ENCODE results near the gene ZNF652.

The ZNF652 gene

DNA sequence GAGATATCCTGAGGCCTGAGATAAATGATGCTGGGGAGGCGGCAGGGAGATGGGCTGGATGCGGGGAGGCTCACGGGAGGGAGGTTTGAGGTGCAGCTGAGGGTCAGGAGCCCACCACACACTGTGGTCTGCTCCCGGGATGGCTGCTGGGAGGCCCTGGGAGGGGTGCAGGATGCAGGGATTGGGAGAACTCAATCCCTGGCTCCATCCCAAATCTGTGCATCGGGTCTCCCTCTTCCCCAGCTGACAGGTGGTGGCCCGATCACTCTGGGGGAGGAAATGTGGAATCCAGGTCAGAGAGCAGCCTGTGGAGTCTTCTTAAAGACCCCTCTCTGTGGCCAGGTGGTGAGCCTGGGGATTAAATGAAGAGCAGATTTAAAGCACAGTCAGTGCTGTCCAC, 40.7 kb upstream of the ZNF652 start:
- Histone ChIP-seq H3K27ac (ENCODE audit: low read depth, low read length) (no peak overlapping the region), H4K12ac (ENCODE audit: low read depth, low read length) (no peak overlapping the region), H4K8ac (ENCODE audit: low read depth, low read length) (no peak overlapping the region), H3K4me3 (ENCODE audit: low read depth, low read length) (no peak overlapping the region), H4K91ac (ENCODE audit: low read depth, low read length) (no peak overlapping the region), H3K14ac (ENCODE audit: low read length) (no peak overlapping the region), H3K27me3 (ENCODE audit: insufficient read depth, low read length) (no peaks in the 10 kb centered on the region), H3K4me1 (ENCODE audit: control insufficient read depth in 1 of 2, insufficient read depth in 2 of 2, low read length in 2 of 2) (no peaks in the 10 kb centered on the region), H3K79me2 (ENCODE audit: control insufficient read depth, insufficient read depth, low read length, poor library complexity) (no peaks in the 10 kb centered on the region), H2BK5ac (ENCODE audit: low read depth, low read length, poor library complexity) (no peak overlapping the region), H2BK120ac (ENCODE audit: insufficient read depth, low read length, poor library complexity) (no peak overlapping the region), H3K4ac (ENCODE audit: low read depth, low read length) (no peak overlapping the region), H3K79me1 (ENCODE audit: low read length) (no peaks in the 10 kb centered on the region), H3K23ac (ENCODE audit: low read length) (no peak overlapping the region), H3K18ac (ENCODE audit: low read length) (no peak overlapping the region), H3K9ac (ENCODE audit: low read length) (no peak overlapping the region), H3K36me3 (ENCODE audit: control insufficient read depth in 1 of 2, insufficient read depth in 2 of 2, low read length in 2 of 2) (peaks cover 29 to 44% of the 10 kb centered on the region in 2 experiments), H2BK12ac (ENCODE audit: low read length) (no peak overlapping the region), H2AFZ (ENCODE audit: insufficient read depth, low read length, poor library complexity) (no peak overlapping the region), H2AK5ac (ENCODE audit: low read length) (no peak overlapping the region), H3K4me2 (ENCODE audit: low read length) (no peak overlapping the region), H3K9me3 (ENCODE audit: insufficient read depth, low read depth, low read length) (no peaks in the 10 kb centered on the region)
- DNase-seq, result no peak
- no CpG with 5 or more reads among the region's 6 CpGs for WGBS (ENCODE audit: extremely low coverage, insufficient coverage, insufficient read length)

DNA sequence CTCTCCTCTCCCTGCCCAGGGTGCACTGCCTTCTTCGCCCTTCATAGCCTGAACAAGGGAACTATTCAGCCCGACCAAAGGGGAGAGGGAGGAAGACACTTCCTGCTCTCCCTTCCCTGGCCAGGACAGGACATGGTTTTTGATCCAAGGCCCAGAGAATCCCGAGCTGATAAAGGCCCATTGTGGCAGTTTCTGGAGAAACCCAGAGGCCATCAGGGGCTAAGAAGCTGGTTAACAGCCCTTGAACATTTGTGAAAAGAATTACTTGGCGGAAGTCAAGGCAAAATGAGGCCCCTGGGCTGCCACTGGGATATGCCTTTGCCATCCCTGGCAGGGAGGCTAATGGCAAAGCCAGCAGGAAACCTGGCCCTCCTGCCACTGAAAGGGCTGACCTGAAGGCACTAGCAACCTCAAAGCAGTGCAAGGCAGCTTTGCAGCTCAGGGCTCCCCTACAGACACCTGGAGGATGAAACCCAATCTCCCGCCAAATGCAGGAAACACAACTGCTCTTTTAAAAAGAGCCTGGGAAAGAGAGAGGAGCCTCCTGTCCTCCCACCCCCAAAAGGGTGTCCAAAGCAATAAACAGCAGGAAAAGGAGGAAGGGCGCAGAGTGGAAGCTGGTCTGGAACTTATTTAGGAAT, 40.0 kb upstream of the ZNF652 start:
- WGBS (ENCODE audit: extremely low coverage, insufficient coverage, insufficient read length), result no CpG with 5 or more reads among the region's 6 CpGs
- Histone ChIP-seq H3K4me1 (ENCODE audit: control insufficient read depth in 1 of 2, insufficient read depth in 2 of 2, low read length in 2 of 2) (no peaks in the 10 kb centered on the region), H2AK5ac (ENCODE audit: low read length) (no peak overlapping the region), H4K8ac (ENCODE audit: low read depth, low read length) (no peak overlapping the region), H3K4me3 (ENCODE audit: low read depth, low read length) (no peak overlapping the region), H3K9ac (ENCODE audit: low read length) (no peak overlapping the region), H2BK120ac (ENCODE audit: insufficient read depth, low read length, poor library complexity) (no peak overlapping the region), H3K4me2 (ENCODE audit: low read length) (no peak overlapping the region), H2BK5ac (ENCODE audit: low read depth, low read length, poor library complexity) (no peak overlapping the region), H4K12ac (ENCODE audit: low read depth, low read length) (no peak overlapping the region), H3K14ac (ENCODE audit: low read length) (no peak overlapping the region), H3K79me1 (ENCODE audit: low read length) (no peaks in the 10 kb centered on the region), H2AFZ (ENCODE audit: insufficient read depth, low read length, poor library complexity) (no peak overlapping the region), H3K27ac (ENCODE audit: low read depth, low read length) (no peak overlapping the region), H2BK12ac (ENCODE audit: low read length) (no peak overlapping the region), H3K4ac (ENCODE audit: low read depth, low read length) (no peak overlapping the region), H4K91ac (ENCODE audit: low read depth, low read length) (no peak overlapping the region), H3K27me3 (ENCODE audit: insufficient read depth, low read length) (no peaks in the 10 kb centered on the region), H3K79me2 (ENCODE audit: control insufficient read depth, insufficient read depth, low read length, poor library complexity) (no peaks in the 10 kb centered on the region), H3K23ac (ENCODE audit: low read length) (no peak overlapping the region), H3K18ac (ENCODE audit: low read length) (no peak overlapping the region), H3K36me3 (ENCODE audit: control insufficient read depth in 1 of 2, insufficient read depth in 2 of 2, low read length in 2 of 2) (peaks cover 27 to 40% of the 10 kb centered on the region in 2 experiments), H3K9me3 (ENCODE audit: insufficient read depth, low read depth, low read length) (no peaks in the 10 kb centered on the region)
- no peak for DNase-seq

DNA sequence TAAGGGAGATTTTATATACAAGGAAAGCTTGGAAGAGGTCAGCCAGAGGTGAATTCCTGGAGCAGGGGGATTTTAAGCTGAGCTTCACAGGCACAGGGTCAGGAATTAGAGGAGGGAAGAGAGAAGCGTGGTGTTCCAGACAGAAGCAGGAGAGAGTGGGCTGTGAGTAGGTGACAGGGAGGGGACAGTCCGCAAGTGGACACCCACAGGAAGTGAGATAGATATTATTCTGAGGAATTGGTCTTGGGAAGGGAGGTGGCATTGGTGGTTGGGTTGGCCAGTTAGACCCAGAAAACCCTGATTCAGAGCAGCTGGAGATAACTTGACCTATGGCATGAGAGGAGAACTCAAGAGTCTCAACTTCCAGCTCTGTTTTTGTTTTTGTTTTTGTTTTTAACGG, 37.9 kb upstream of the ZNF652 start:
- no peak overlapping the region for H2AFZ ChIP-seq (ENCODE audit: insufficient read depth, low read length, poor library complexity)
- no peaks in the 10 kb centered on the region for H3K79me2 ChIP-seq (ENCODE audit: control insufficient read depth, insufficient read depth, low read length, poor library complexity)
- H3K14ac ChIP-seq (ENCODE audit: low read length), result no peak overlapping the region
- H3K4me2 ChIP-seq (ENCODE audit: low read length), result no peak overlapping the region
- no CpG with 5 or more reads among the region's 3 CpGs for WGBS (ENCODE audit: extremely low coverage, insufficient coverage, insufficient read length)
- H3K4me1 ChIP-seq (ENCODE audit: control insufficient read depth in 1 of 2, insufficient read depth in 2 of 2, low read length in 2 of 2), result no peaks in the 10 kb centered on the region
- H2BK12ac ChIP-seq (ENCODE audit: low read length), result no peak overlapping the region
- no peak overlapping the region for H3K18ac ChIP-seq (ENCODE audit: low read length)
- no peak overlapping the region for H3K27ac ChIP-seq (ENCODE audit: low read depth, low read length)
- no peak overlapping the region for H3K23ac ChIP-seq (ENCODE audit: low read length)
- H4K12ac ChIP-seq (ENCODE audit: low read depth, low read length), result no peak overlapping the region
- H3K9me3 ChIP-seq (ENCODE audit: insufficient read depth, low read depth, low read length), result no peaks in the 10 kb centered on the region
- H3K9ac ChIP-seq (ENCODE audit: low read length), result no peak overlapping the region
- no peak overlapping the region for H3K4ac ChIP-seq (ENCODE audit: low read depth, low read length)
- peaks cover 13 to 21% of the 10 kb centered on the region in 2 experiments for H3K36me3 ChIP-seq (ENCODE audit: control insufficient read depth in 1 of 2, insufficient read depth in 2 of 2, low read length in 2 of 2)
- H3K79me1 ChIP-seq (ENCODE audit: low read length), result no peaks in the 10 kb centered on the region
- no peak overlapping the region for H3K4me3 ChIP-seq (ENCODE audit: low read depth, low read length)
- no peak overlapping the region for H4K8ac ChIP-seq (ENCODE audit: low read depth, low read length)
- DNase-seq, result no peak
- no peak overlapping the region for H4K91ac ChIP-seq (ENCODE audit: low read depth, low read length)
- H3K27me3 ChIP-seq (ENCODE audit: insufficient read depth, low read length), result no peaks in the 10 kb centered on the region
- no peak overlapping the region for H2AK5ac ChIP-seq (ENCODE audit: low read length)
- no peak overlapping the region for H2BK120ac ChIP-seq (ENCODE audit: insufficient read depth, low read length, poor library complexity)
- H2BK5ac ChIP-seq (ENCODE audit: low read depth, low read length, poor library complexity), result no peak overlapping the region

DNA sequence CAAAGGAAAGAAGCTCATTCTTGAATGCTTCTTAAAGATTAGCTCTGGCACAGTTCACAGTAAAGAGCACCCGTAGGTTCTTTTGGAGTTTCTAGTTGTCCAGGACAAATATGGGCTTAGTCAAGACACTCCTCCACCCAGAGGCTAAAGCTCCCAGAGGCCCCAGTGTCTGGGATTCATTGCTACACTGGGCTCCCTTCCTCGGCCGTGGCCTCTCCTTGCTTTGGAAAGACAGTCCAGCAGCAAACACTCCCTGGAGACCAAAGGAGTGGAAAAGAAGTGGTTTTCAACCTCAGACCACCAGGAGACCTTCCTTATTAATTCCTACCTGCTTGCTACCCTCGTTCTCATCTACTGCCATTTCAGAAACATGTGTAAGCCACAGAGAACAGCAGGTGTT, 35.5 kb upstream of the ZNF652 start:
- H3K27me3 ChIP-seq (ENCODE audit: insufficient read depth, low read length), result no peaks in the 10 kb centered on the region
- no peak overlapping the region for H4K12ac ChIP-seq (ENCODE audit: low read depth, low read length)
- H3K79me1 ChIP-seq (ENCODE audit: low read length), result no peaks in the 10 kb centered on the region
- peaks cover 0 to under 1% of the 10 kb centered on the region in 2 experiments for H3K36me3 ChIP-seq (ENCODE audit: control insufficient read depth in 1 of 2, insufficient read depth in 2 of 2, low read length in 2 of 2)
- no peak overlapping the region for H2AFZ ChIP-seq (ENCODE audit: insufficient read depth, low read length, poor library complexity)
- H3K14ac ChIP-seq (ENCODE audit: low read length), result no peak overlapping the region
- H3K18ac ChIP-seq (ENCODE audit: low read length), result no peak overlapping the region
- no peaks in the 10 kb centered on the region for H3K9me3 ChIP-seq (ENCODE audit: insufficient read depth, low read depth, low read length)
- no peak overlapping the region for H2BK12ac ChIP-seq (ENCODE audit: low read length)
- H3K4me3 ChIP-seq (ENCODE audit: low read depth, low read length), result no peak overlapping the region
- no peak overlapping the region for H4K8ac ChIP-seq (ENCODE audit: low read depth, low read length)
- H3K4me2 ChIP-seq (ENCODE audit: low read length), result no peak overlapping the region
- H3K9ac ChIP-seq (ENCODE audit: low read length), result no peak overlapping the region
- H3K4me1 ChIP-seq (ENCODE audit: control insufficient read depth in 1 of 2, insufficient read depth in 2 of 2, low read length in 2 of 2), result no peaks in the 10 kb centered on the region
- no peak overlapping the region for H2AK5ac ChIP-seq (ENCODE audit: low read length)
- H3K27ac ChIP-seq (ENCODE audit: low read depth, low read length), result no peak overlapping the region
- no peak overlapping the region for H4K91ac ChIP-seq (ENCODE audit: low read depth, low read length)
- DNase-seq, result no peak
- WGBS (ENCODE audit: extremely low coverage, insufficient coverage, insufficient read length), result no CpG with 5 or more reads among the region's 4 CpGs
- no peaks in the 10 kb centered on the region for H3K79me2 ChIP-seq (ENCODE audit: control insufficient read depth, insufficient read depth, low read length, poor library complexity)
- no peak overlapping the region for H3K23ac ChIP-seq (ENCODE audit: low read length)
- no peak overlapping the region for H2BK120ac ChIP-seq (ENCODE audit: insufficient read depth, low read length, poor library complexity)
- no peak overlapping the region for H2BK5ac ChIP-seq (ENCODE audit: low read depth, low read length, poor library complexity)
- H3K4ac ChIP-seq (ENCODE audit: low read depth, low read length), result no peak overlapping the region
